Smooth muscle cell (in vitro differentiated cells): ENCODE results near the gene GRID1. TPM values are rescaled to one million over a fixed set of nuclear protein-coding genes. Genes with fewer than 3 reads are reported as not detected.

Source experiments
- DNase-seq: peaks from one replicate; lab custom pipeline; 2025; ENCODE audit not compliant: unreplicated experiment; lab: John Stamatoyannopoulos, UW
- H2AFZ ChIP-seq: fragments of 200-600 bp; sonication (generic); 2 replicates; pipeline ENCODE4 v1.6.0; 2016; ENCODE audit warnings: antibody characterized with exemption, low read depth, mild to moderate bottlenecking
- H3F3A ChIP-seq: fragments of 200-600 bp; sonication (generic); 2 replicates; pipeline ENCODE4 v1.6.0; 2017; ENCODE audit warnings: antibody characterized with exemption, low read depth
- H3K27ac ChIP-seq: fragments of 200-600 bp; sonication (generic); 2 replicates; pipeline ENCODE4 v1.5.1; 2016; ENCODE audit warnings: low read depth, mild to moderate bottlenecking
- H3K27me3 ChIP-seq: fragments of 200-600 bp; sonication (generic); 2 replicates; pipeline ENCODE4 v1.6.1; 2016; ENCODE audit warnings: low read depth, mild to moderate bottlenecking
- H3K36me3 ChIP-seq: fragments of 200-600 bp; sonication (generic); 2 replicates; pipeline ENCODE4 v1.5.1; 2016; ENCODE audit warnings: low read depth
- H3K4me1 ChIP-seq: fragments of 200-600 bp; sonication (generic); 2 replicates; pipeline ENCODE4 v1.5.1; 2016; ENCODE audit warnings: low read depth
- H3K4me2 ChIP-seq: fragments of 200-600 bp; sonication (generic); 2 replicates; pipeline ENCODE4 v1.6.0; 2016; ENCODE audit warnings: mild to moderate bottlenecking
- H3K4me3 ChIP-seq: fragments of 200-600 bp; sonication (generic); 2 replicates; pipeline ENCODE4 v1.5.1; 2016; ENCODE audit warnings: mild to moderate bottlenecking
- H3K79me2 ChIP-seq: fragments of 200-600 bp; sonication (generic); 2 replicates; pipeline ENCODE4 v1.6.0; 2016; ENCODE audit warnings: low read depth, mild to moderate bottlenecking
- H3K9ac ChIP-seq: fragments of 200-600 bp; sonication (generic); 2 replicates; pipeline ENCODE4 v1.6.0; 2016; ENCODE audit warnings: low read depth
- H3K9me3 ChIP-seq: fragments of 200-600 bp; sonication (generic); replicated peaks from 2 replicates; pipeline ENCODE4 v1.5.1; 2016; ENCODE audit warnings: low read depth
- H4K20me1 ChIP-seq: fragments of 200-600 bp; sonication (generic); 2 replicates; pipeline ENCODE4 v1.6.0; 2016; ENCODE audit warnings: low read depth
- WGBS: methylation state at CpG from one replicate; pipeline ENCODE4 v1.1.7; 2016; ENCODE audit warnings: low lambda C conversion rate; 5-methylcytosine and 5-hydroxymethylcytosine counted together
- polyA plus RNA-seq: library from polyadenylated mRNA; unstranded; fragments of >200 nt; fragmentation: Nextera tagmentation; extraction: Ambion mirVana; gene quantifications from 2 replicates; pipeline ENCODE4 v1.2.1, GENCODE V29; 2016
- total RNA-seq: library from RNA; depleted of rRNA; stranded (reverse); fragments of >200 nt; gene quantifications from 2 replicates; pipeline ENCODE4 v1.2.3, GENCODE V29; 2014
- TF ChIP-seq, protein P1 (sequence below): fragments of 200-600 bp; sonication (generic); IDR thresholded peaks from 2 replicates; pipeline ENCODE4 v1.5.1; 2017; ENCODE audit warnings: borderline replicate concordance, mild to moderate bottlenecking, antibody characterized with exemption; ENCODE audit not compliant: insufficient read depth, poor library complexity, severe bottlenecking

GRID1 gene
- total and polyA plus RNA-seq, 2 experiments from 2014 or later, result 4.4 to 7.4 TPM

DNA sequence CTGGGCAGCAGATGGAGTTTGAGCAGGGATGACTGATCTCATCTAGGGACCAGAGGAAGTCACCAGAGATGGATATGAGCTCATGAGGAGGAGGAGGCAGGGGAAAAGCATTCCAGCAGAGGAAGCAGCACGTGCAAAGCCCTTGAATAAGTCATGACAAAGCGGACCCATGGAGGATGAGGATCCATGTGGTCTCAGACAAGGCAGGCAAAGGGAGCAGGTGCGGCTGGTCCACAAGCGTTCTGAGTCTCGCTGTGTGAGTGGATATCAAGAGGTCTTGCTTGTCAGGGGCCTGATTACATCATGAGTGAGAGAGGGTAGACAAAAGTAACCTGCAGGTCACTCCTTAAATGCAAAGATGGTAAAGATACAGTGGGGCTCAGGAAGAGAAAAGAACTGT lies 307.6 kb downstream of the GRID1 start:
- WGBS, result 89% methylated on average over 5 of the region's 5 CpGs

DNA sequence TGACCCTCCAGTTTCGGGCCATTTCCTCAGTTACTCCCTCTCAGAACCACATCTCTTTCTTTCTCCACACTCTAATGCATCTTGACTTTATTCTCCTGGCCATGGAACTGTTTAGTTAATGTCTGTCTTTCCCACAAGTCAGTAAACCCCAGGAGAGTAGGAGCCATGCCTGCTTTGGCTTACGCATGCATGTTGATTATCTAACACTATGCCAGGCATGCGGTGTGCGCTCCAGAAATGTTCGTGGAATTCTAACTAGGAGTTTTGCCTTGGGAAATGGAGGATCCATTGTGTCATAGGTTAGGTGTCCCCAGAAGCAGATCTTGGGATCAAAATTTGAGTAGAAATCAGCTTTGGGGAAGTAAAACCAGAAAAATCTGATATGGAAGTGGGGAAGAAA lies 308.9 kb downstream of the GRID1 start:
- TF ChIP-seq, protein P1, sequence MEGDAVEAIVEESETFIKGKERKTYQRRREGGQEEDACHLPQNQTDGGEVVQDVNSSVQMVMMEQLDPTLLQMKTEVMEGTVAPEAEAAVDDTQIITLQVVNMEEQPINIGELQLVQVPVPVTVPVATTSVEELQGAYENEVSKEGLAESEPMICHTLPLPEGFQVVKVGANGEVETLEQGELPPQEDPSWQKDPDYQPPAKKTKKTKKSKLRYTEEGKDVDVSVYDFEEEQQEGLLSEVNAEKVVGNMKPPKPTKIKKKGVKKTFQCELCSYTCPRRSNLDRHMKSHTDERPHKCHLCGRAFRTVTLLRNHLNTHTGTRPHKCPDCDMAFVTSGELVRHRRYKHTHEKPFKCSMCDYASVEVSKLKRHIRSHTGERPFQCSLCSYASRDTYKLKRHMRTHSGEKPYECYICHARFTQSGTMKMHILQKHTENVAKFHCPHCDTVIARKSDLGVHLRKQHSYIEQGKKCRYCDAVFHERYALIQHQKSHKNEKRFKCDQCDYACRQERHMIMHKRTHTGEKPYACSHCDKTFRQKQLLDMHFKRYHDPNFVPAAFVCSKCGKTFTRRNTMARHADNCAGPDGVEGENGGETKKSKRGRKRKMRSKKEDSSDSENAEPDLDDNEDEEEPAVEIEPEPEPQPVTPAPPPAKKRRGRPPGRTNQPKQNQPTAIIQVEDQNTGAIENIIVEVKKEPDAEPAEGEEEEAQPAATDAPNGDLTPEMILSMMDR, result no peak
- DNase-seq, result no peak
- no peaks in the 10 kb centered on the region for H3K79me2 ChIP-seq
- no peaks in the 10 kb centered on the region for H3K27me3 ChIP-seq
- H4K20me1 ChIP-seq, result no peaks in the 10 kb centered on the region
- H3F3A ChIP-seq, result no peaks in the 10 kb centered on the region
- no peak overlapping the region for H3K4me2 ChIP-seq
- no peak overlapping the region for H3K4me3 ChIP-seq
- no peaks in the 10 kb centered on the region for H3K9me3 ChIP-seq
- no peak overlapping the region for H3K27ac ChIP-seq
- 79% methylated on average over 5 of the region's 5 CpGs for WGBS
- H3K4me1 ChIP-seq, result no peaks in the 10 kb centered on the region
- H2AFZ ChIP-seq, result no peak overlapping the region
- no peak overlapping the region for H3K9ac ChIP-seq
- H3K36me3 ChIP-seq, result no peaks in the 10 kb centered on the region

More for the DNA sequence above, 307.6 kb downstream of the GRID1 start:
- no peaks in the 10 kb centered on the region for H3K79me2 ChIP-seq
- no peak overlapping the region for H3K4me2 ChIP-seq
- no peaks in the 10 kb centered on the region for H4K20me1 ChIP-seq
- TF ChIP-seq, protein P1, result no peak
- H3F3A ChIP-seq, result no peaks in the 10 kb centered on the region
- H3K9me3 ChIP-seq, result no peaks in the 10 kb centered on the region
- no peak for DNase-seq
- no peak overlapping the region for H3K4me3 ChIP-seq
- H3K4me1 ChIP-seq, result no peaks in the 10 kb centered on the region
- no peaks in the 10 kb centered on the region for H3K27me3 ChIP-seq
- no peaks in the 10 kb centered on the region for H3K36me3 ChIP-seq
- H2AFZ ChIP-seq, result no peak overlapping the region
- H3K9ac ChIP-seq, result no peak overlapping the region
- no peak overlapping the region for H3K27ac ChIP-seq

DNA sequence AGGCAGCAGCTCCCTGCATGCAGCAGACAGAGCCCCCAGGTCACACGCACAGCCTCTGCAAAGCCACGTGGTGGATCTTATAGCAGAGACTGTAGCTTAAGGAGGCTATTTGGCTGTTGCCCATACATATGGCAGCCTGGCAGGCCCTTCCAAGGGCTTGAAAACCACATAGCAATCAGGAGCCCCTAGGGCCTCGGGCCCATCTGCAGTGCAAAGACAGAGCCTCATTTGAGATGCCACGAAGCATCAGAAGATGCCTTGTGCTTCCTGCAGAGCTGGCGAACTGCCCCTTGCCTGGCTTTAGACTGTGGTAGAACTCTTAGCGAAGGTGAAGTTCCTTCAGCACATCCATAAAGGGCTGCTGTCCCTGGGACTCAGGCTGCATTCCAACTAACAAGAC lies 309.9 kb downstream of the GRID1 start:
- no peaks in the 10 kb centered on the region for H3K9me3 ChIP-seq
- H4K20me1 ChIP-seq, result no peaks in the 10 kb centered on the region
- no peak for DNase-seq
- WGBS, result 93% methylated on average over 6 of the region's 6 CpGs
- TF ChIP-seq, protein P1, result no peak
- H3K4me2 ChIP-seq, result no peak overlapping the region
- H3K4me1 ChIP-seq, result no peaks in the 10 kb centered on the region
- no peaks in the 10 kb centered on the region for H3K79me2 ChIP-seq
- no peak overlapping the region for H3K4me3 ChIP-seq
- no peaks in the 10 kb centered on the region for H3K27me3 ChIP-seq
- no peak overlapping the region for H2AFZ ChIP-seq
- H3K27ac ChIP-seq, result no peak overlapping the region
- no peaks in the 10 kb centered on the region for H3F3A ChIP-seq
- H3K9ac ChIP-seq, result no peak overlapping the region
- no peaks in the 10 kb centered on the region for H3K36me3 ChIP-seq

DNA sequence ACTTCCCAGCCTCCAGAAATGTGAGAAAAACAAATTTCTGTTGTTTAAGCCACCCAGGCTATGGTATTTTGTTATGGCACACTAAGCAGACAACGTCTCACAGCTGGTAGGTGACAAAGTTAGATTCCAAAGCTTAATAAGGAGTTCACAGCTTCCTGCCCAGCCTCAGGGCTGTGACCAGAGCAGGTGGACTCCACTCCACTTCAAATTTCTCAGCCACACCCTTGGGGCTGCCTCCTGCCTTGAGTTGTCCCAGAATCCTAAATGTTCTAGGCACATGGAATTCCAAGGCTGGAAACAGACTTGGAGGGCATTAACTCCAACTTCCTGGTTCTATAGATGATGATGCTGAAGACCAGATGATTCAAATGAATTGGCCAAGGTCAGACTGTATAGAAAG lies 310.7 kb downstream of the GRID1 start:
- H2AFZ ChIP-seq, result no peak overlapping the region
- no peak overlapping the region for H3K9ac ChIP-seq
- DNase-seq, result no peak
- WGBS, result 89% methylated on average over 1 of the region's 1 CpG
- no peak overlapping the region for H3K4me3 ChIP-seq
- no peaks in the 10 kb centered on the region for H4K20me1 ChIP-seq
- no peaks in the 10 kb centered on the region for H3K4me1 ChIP-seq
- no peak overlapping the region for H3K4me2 ChIP-seq
- no peak overlapping the region for H3K27ac ChIP-seq
- no peaks in the 10 kb centered on the region for H3K36me3 ChIP-seq
- TF ChIP-seq, protein P1, result no peak
- H3K27me3 ChIP-seq, result no peaks in the 10 kb centered on the region
- no peaks in the 10 kb centered on the region for H3F3A ChIP-seq
- H3K79me2 ChIP-seq, result no peaks in the 10 kb centered on the region
- no peaks in the 10 kb centered on the region for H3K9me3 ChIP-seq
